Measurements from ENCODE around the gene EIF4E2.

Gene EIF4E2

DNA sequence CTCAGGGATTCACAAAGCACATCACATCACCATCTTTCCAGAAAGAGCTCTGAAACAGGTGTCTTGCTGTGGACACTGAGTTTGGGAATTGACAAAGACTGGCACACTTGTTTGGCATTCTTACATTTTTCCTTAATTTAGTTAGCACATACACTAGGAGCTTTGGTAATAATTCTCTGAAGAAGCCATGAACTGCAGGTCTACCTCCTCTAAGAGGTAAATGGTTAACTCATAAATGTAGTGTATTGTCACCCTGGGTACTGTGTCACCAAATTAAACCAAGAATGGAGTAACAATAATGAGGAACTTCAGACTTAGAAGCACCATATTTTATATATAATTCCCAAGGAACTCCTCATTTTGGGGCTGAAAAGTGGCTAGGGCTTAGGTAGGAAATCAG lies 22.6 kb downstream of the EIF4E2 start:
- no peak for DNase-seq (ENCODE audit: low spot score)
- in situ Hi-C loops (cut with MboI; ENCODE audit: low pct_unique_long_range_greater_than_20kb, low sequenced_read_pairs, unreplicated experiment) = no loop called here
- TF ChIP-seq, protein P1, sequence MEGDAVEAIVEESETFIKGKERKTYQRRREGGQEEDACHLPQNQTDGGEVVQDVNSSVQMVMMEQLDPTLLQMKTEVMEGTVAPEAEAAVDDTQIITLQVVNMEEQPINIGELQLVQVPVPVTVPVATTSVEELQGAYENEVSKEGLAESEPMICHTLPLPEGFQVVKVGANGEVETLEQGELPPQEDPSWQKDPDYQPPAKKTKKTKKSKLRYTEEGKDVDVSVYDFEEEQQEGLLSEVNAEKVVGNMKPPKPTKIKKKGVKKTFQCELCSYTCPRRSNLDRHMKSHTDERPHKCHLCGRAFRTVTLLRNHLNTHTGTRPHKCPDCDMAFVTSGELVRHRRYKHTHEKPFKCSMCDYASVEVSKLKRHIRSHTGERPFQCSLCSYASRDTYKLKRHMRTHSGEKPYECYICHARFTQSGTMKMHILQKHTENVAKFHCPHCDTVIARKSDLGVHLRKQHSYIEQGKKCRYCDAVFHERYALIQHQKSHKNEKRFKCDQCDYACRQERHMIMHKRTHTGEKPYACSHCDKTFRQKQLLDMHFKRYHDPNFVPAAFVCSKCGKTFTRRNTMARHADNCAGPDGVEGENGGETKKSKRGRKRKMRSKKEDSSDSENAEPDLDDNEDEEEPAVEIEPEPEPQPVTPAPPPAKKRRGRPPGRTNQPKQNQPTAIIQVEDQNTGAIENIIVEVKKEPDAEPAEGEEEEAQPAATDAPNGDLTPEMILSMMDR (IDR thresholded peaks at IDR 0.05; ENCODE audit: extremely low read depth, insufficient read depth, missing control alignments) = no peak

DNA sequence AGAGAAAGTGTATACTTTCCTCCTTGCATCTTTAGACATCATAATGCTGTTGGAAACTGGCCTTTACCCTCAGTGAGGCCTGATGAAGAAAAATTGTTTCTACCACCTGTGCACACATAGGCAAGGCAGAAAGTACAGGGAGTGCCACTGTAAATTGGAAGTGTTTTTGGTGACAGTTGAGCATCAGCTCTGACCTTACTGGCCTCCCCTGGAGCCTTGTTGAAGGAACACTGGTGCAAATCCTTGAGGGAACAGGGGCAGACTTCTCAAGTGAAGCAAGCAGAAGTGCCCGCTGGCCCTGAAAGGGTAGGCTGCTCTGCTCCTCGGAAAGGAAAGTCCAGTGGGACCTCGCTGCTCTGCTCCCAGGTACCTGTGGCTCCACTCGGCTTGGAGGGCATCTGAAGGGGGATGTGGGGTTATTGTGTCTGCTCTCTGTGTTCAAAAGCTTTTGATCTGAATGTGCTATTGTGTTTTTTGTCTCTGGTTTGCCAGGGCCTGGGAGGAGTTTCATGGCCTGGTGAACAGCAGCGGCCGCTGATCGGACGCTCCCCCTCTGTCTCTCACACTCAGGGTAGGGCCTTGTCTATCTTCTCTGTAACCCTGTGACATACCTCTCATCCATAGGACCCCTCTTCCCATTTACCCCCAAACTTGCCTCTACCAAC lies 23.4 kb downstream of the EIF4E2 start:
- in situ Hi-C loops (cut with MboI; ENCODE audit: low pct_unique_long_range_greater_than_20kb, low sequenced_read_pairs, unreplicated experiment) = no loop called here
- TF ChIP-seq, protein P1 (IDR thresholded peaks at IDR 0.05; ENCODE audit: extremely low read depth, insufficient read depth, missing control alignments) = no peak
- DNase-seq (ENCODE audit: low spot score) = no peak

DNA sequence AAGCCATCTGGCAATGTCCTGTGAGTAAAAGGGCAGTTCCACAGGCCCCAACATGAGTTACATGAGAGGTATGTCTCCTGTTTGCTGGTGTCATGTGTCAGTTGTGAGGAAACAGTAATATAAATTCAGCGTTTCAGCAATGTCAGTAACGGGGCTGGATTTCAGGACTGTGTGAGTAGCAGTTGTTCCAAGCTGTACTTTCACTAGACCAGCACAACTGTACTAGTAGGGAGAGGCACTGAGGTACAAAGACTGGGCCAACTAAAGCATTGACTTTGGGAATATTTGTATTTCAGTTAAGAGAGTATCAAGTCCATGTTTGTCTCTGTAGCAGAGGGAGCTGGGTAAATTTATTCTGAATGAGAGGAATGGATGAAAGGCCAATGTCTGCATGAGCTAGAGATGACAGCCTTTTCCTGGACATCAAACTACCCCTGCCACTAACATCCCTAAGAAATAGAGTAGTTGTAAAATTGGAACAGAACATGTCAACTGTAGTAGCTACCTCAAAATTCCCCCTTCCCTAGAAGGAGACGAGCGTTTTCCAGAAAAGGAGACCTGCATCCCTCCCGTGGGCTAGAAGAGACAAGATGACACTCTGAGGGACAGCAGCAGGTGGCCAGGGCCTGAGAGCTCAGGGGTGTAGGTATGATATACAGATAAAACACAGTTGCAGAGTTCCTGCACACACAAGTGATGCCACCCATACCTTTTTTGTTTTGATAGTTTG lies 24.4 kb downstream of the EIF4E2 start:
- TF ChIP-seq, protein P1 (IDR thresholded peaks at IDR 0.05; ENCODE audit: extremely low read depth, insufficient read depth, missing control alignments) = no peak
- DNase-seq (ENCODE audit: low spot score) = no peak
- in situ Hi-C loops (cut with MboI; ENCODE audit: low pct_unique_long_range_greater_than_20kb, low sequenced_read_pairs, unreplicated experiment) = no loop called here

DNA sequence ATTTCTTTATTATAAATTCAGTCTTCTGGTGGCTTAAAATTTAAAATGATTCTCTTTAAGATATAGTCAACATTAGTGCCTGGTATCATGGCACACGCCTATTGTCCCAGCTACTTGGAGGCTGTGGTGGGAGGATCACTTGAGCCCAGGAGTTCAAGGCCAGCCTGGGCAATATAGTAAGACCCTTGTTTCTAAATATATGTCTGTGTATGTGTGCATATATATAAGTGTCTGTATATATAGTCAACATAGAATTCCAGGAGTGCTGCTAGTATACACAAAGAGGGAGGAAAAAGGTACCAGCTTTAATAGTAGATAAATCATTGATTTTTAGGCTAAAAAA lies 24.9 kb downstream of the EIF4E2 start:
- in situ Hi-C loops (cut with MboI; ENCODE audit: low pct_unique_long_range_greater_than_20kb, low sequenced_read_pairs, unreplicated experiment) = no loop called here
- no peak for DNase-seq (ENCODE audit: low spot score)
- TF ChIP-seq, protein P1 (IDR thresholded peaks at IDR 0.05; ENCODE audit: extremely low read depth, insufficient read depth, missing control alignments) = no peak

DNA sequence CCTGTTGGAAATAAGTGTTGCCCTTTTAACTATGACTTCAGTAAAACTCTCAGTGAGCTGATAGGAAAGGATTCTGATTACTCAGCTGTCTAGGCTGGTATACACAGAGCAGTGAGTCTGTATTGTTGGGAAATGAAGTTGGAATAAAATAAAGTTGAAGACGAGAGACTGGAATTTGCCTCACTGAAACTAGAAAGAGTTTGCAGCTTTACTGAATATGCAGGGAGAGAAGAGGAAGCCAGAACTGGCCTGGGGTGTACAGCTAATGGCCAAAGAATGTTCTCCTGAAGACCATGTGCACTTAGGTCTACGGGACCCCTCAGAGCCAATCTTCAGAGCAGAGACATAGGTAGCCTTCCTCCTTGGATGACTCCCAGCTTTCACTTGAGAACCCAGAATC lies 26.5 kb downstream of the EIF4E2 start:
- no peak for DNase-seq (ENCODE audit: low spot score)

DNA sequence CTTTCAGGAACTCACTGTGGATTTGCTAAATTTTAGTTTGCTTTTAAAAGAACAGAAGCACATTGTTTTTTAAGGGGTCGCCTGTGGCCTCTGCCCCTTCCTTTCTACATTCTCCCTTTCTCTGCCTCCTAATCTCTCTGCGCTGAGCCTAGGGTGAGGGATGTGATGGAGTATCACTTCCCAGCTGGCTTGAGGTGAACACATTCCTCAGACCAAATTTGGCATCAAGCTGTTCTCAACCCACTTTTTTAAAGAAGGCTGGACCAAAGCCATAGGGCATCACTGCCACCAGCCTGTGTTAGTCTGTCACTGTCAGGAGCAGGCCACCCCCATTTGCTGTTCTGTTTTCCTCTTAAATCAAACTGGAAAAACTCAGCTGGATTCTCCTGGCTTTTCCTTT lies 27.4 kb downstream of the EIF4E2 start:
- TF ChIP-seq, protein P1 (IDR thresholded peaks at IDR 0.05; ENCODE audit: extremely low read depth, insufficient read depth, missing control alignments) = no peak
- in situ Hi-C loops (cut with MboI; ENCODE audit: low pct_unique_long_range_greater_than_20kb, low sequenced_read_pairs, unreplicated experiment) = no loop called here
- DNase-seq (ENCODE audit: low spot score) = no peak

More for the DNA sequence above, 26.5 kb downstream of the EIF4E2 start:
- in situ Hi-C loops (cut with MboI; ENCODE audit: low pct_unique_long_range_greater_than_20kb, low sequenced_read_pairs, unreplicated experiment) = no loop called here
- TF ChIP-seq, protein P1 (IDR thresholded peaks at IDR 0.05; ENCODE audit: extremely low read depth, insufficient read depth, missing control alignments) = no peak
